ENCODE measurements around the gene MIDN. TPM values are rescaled to one million over a fixed set of nuclear protein-coding genes. Genes with fewer than 3 reads are reported as not detected.

MIDN gene
- total and polyA plus RNA-seq, 2 donors (not counting 3 experiments of a cell fraction or from before 2014, with no cell fraction given): 20.0 to 85.9 TPM

- POLR2A ChIA-PET: interaction anchor here (1.1 to 2.2 kb wide), 2 partner anchors 12 to 15 kb away, joined by 5 to 34 read pairs; partner anchors contain the start of gene CIRBP
- Histone ChIP-seq H3K79me2 (ENCODE audit: control insufficient read depth, insufficient read depth, low read length) (peaks cover 63% of the 10 kb centered on the region), H3K4me1 (ENCODE audit: control insufficient read depth, extremely low read depth, insufficient read depth, low read length) (peaks cover 39% of the 10 kb centered on the region), H3K4me2 (ENCODE audit: insufficient read depth, low read length) (no peak overlapping the region), H3K9me1 (replicated peaks; ENCODE audit: control insufficient read depth, extremely low read depth, insufficient read depth, low read length) (no peaks in the 10 kb centered on the region), H2AFZ (ENCODE audit: low read depth, low read length) (no peak overlapping the region), H3K9me3 (replicated peaks; ENCODE audit: control insufficient read depth, insufficient read depth, low read length) (no peaks in the 10 kb centered on the region), H3K9ac (replicated peaks; ENCODE audit: extremely low read depth, insufficient read depth, low read length) (no peak overlapping the region), H3K27ac (ENCODE audit: insufficient read depth, low read depth, low read length) (no peak overlapping the region), H3K36me3 (ENCODE audit: control insufficient read depth in 2 of 2, extremely low read depth in 1 of 2, insufficient read depth in 2 of 2, low read length in 2 of 2) (peaks cover 29 to 36% of the 10 kb centered on the region in 2 experiments), H3K27me3 (ENCODE audit: control insufficient read depth in 2 of 2, insufficient read depth in 2 of 2, low read length in 2 of 2) (no peaks in the 10 kb centered on the region), H3K4me3 (replicated peaks in 1 of 3; ENCODE audit: insufficient read depth in 1 of 3, low read depth in 1 of 3, low read length in 3 of 3) (no peak overlapping the region), H4K20me1 (replicated peaks; ENCODE audit: control insufficient read depth, extremely low read depth, insufficient read depth, low read length) (no peaks in the 10 kb centered on the region)
- dilution Hi-C loops (cut with MboI; ENCODE audit: extremely low pct_ligation_motif_present, low sequenced_read_pairs) (no loop called here), intact Hi-C loops (cut with micrococcal nuclease) (no loop called here)
- FAIRE-seq (no peak), DNase-seq (ENCODE audit: low read depth, low spot score) (no peak)
- CTCF ChIA-PET: interaction anchor here (0.7 to 2.2 kb wide), 3 partner anchors 10 to 12 kb away, joined by 6 to 89 read pairs (median 10); no protein-coding TSS in a partner anchor
- BruUV-seq (replicated peaks): no TSS peak
- TF ChIP-seq JUN (IDR thresholded peaks at IDR 0.05; ENCODE audit: borderline replicate concordance, insufficient read depth, insufficient read length, low read depth) (no peak), GATA2 (IDR thresholded peaks at IDR 0.05; ENCODE audit: insufficient read depth, insufficient read length, low read depth, low read length) (no peak), MYC (IDR thresholded peaks at IDR 0.05; ENCODE audit: low read depth, low read length) (no peak), POLR2A (IDR thresholded peaks at IDR 0.05; ENCODE audit: low read depth, low read length) (peak; percentile 19), CTCF (IDR thresholded peaks at IDR 0.05; ENCODE audit: extremely low read depth in 1 of 2, insufficient read depth in 1 of 2, low read depth in 1 of 2, low read length in 2 of 2) (no peak)
Observed at GRCh38 chr19:1254530-1255185, 6.3 kb downstream of the MIDN start.

Measured in endothelial cell of umbilical vein (primary cell).